IMR-90 (cell line): ENCODE measurements around the gene DHRS7C.

Experiments used
- BHLHE40 ChIP-seq: fragments of 150-350 bp; IDR thresholded peaks from 2 replicates; pipeline ENCODE4 v1.6.1; 2016; ENCODE audit warnings: mild to moderate bottlenecking, low read depth, low read length
- MXI1 ChIP-seq: IDR thresholded peaks from 2 replicates; pipeline ENCODE4 v1.6.1; 2012; ENCODE audit warnings: low read depth, mild to moderate bottlenecking, low read length, moderate library complexity, borderline replicate concordance
- POLR2A ChIP-seq: IDR thresholded peaks from 2 replicates; pipeline ENCODE4 v1.6.1; 2012; ENCODE audit warnings: mild to moderate bottlenecking, low read depth, low read length
- RAD21 ChIP-seq: IDR thresholded peaks from 2 replicates; pipeline ENCODE4 v1.6.1; 2012; ENCODE audit warnings: low read length, improper control_type of control experiment
- SMC3 ChIP-seq: fragments of 150-350 bp; IDR thresholded peaks from 2 replicates; pipeline ENCODE4 v1.6.1; 2016; ENCODE audit warnings: low read depth, mild to moderate bottlenecking, antibody characterized with exemption, low read length, moderate library complexity
- TF ChIP-seq, protein P1 (sequence below): conservative IDR thresholded peaks from 2 replicates; pipeline ENCODE4 v1.5.1; 2012; ENCODE audit warnings: mild to moderate bottlenecking, low read depth, low read length, improper control_type of control experiment

DNA sequence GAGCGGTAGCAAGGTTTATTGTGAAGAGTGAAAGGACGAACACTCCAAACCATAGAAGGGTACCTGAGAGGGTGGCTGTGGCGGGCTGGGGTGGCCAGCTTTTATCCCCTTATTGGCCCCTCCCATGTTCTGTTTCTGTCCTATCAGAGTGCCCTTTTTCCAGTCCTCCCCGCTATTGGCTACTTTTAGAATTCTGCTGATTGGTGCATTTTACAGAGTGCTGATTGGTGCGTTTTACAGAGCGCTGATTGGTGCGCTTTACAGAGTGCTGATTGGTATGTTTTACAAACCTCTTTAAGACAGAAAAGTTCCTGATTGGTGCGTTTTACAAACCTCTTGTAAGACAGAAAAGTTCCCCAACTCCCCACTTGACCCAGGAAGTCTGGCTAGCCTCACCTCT lies 18.0 kb upstream of the DHRS7C start:
- TF ChIP-seq MXI1 (no peak), POLR2A (no peak), RAD21 (no peak), SMC3 (no peak), BHLHE40 (no peak)
- TF ChIP-seq, protein P1, sequence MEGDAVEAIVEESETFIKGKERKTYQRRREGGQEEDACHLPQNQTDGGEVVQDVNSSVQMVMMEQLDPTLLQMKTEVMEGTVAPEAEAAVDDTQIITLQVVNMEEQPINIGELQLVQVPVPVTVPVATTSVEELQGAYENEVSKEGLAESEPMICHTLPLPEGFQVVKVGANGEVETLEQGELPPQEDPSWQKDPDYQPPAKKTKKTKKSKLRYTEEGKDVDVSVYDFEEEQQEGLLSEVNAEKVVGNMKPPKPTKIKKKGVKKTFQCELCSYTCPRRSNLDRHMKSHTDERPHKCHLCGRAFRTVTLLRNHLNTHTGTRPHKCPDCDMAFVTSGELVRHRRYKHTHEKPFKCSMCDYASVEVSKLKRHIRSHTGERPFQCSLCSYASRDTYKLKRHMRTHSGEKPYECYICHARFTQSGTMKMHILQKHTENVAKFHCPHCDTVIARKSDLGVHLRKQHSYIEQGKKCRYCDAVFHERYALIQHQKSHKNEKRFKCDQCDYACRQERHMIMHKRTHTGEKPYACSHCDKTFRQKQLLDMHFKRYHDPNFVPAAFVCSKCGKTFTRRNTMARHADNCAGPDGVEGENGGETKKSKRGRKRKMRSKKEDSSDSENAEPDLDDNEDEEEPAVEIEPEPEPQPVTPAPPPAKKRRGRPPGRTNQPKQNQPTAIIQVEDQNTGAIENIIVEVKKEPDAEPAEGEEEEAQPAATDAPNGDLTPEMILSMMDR, result no peak
